Neuronal stem cell (in vitro differentiated cells): ENCODE data around the gene KIAA0930.

Experiments used
- DNase-seq: peaks from one replicate; pipeline ENCODE4 v3.0.0-alpha.2; 2013; ENCODE audit warnings: low spot score
- H2AFZ ChIP-seq: one replicate; pipeline ENCODE4 v1.6.1; 2013; ENCODE audit warnings: mild to moderate bottlenecking, low read length, inconsistent platforms
- H2AK5ac ChIP-seq: 2 replicates; pipeline ENCODE4 v1.6.1; 2013; ENCODE audit warnings: low read depth, mild to moderate bottlenecking, inconsistent platforms, low read length, moderate library complexity, mixed read lengths
- H2BK120ac ChIP-seq: 2 replicates; pipeline ENCODE4 v1.6.1; 2013; ENCODE audit warnings: low read depth, mild to moderate bottlenecking, inconsistent platforms, low read length, moderate library complexity, mixed read lengths
- H2BK12ac ChIP-seq: one replicate; pipeline ENCODE4 v1.6.1; 2013; ENCODE audit warnings: low read length, inconsistent platforms
- H2BK15ac ChIP-seq: 2 replicates; pipeline ENCODE4 v1.6.1; 2013; ENCODE audit warnings: mild to moderate bottlenecking, low read length, inconsistent platforms, mixed read lengths
- H2BK5ac ChIP-seq: one replicate; pipeline ENCODE4 v1.6.1; 2013; ENCODE audit warnings: inconsistent platforms, mild to moderate bottlenecking, low read length, moderate library complexity
- H3K14ac ChIP-seq: one replicate; pipeline ENCODE4 v1.6.1; 2013; ENCODE audit warnings: low read length, inconsistent platforms
- H3K18ac ChIP-seq: 2 replicates; pipeline ENCODE4 v1.6.1; 2013; ENCODE audit warnings: low read length, inconsistent platforms
- H3K23ac ChIP-seq: 2 replicates; pipeline ENCODE4 v1.6.1; 2013; ENCODE audit warnings: low read depth, mild to moderate bottlenecking, mixed read lengths, low read length, inconsistent platforms; ENCODE audit not compliant: poor library complexity
- H3K27ac ChIP-seq: replicated peaks from 3 replicates; pipeline ENCODE4 v1.5.1; 2013; ENCODE audit warnings: low read length, inconsistent platforms
- H3K27me3 ChIP-seq, 3 experiments: 2 replicates each; pipeline ENCODE4 v1.6.1; 2013; ENCODE audit warnings: low read length in 3 of 3, mild to moderate bottlenecking in 2 of 3, inconsistent platforms in 1 of 3, low read depth in 1 of 3, mixed read lengths in 1 of 3, moderate library complexity in 1 of 3; ENCODE audit not compliant: control insufficient read depth in 3 of 3, insufficient read depth in 3 of 3
- H3K36me3 ChIP-seq, 2 donors: replicated peaks in 1 of 2; 2 replicates each; pipeline ENCODE4 v1.6.1; 2013; ENCODE audit warnings: low read length in 2 of 2; ENCODE audit not compliant: control insufficient read depth in 2 of 2, insufficient read depth in 2 of 2
- H3K4ac ChIP-seq: 2 replicates; pipeline ENCODE4 v1.6.1; 2013; ENCODE audit warnings: inconsistent platforms, mild to moderate bottlenecking, low read length, moderate library complexity
- H3K4me1 ChIP-seq, 2 donors: 1 replicate in 1 of 2; 2 replicates in 1 of 2; pipeline ENCODE4 v1.6.1; 2013; ENCODE audit warnings: low read length in 2 of 2, low read depth in 1 of 2; ENCODE audit not compliant: control insufficient read depth in 2 of 2, insufficient read depth in 1 of 2
- H3K4me2 ChIP-seq: one replicate; pipeline ENCODE4 v1.6.1; 2013; ENCODE audit warnings: mild to moderate bottlenecking, low read length, inconsistent platforms; ENCODE audit not compliant: insufficient read depth, poor library complexity, severe bottlenecking
- H3K4me3 ChIP-seq, 2 donors: 2 replicates each; pipeline ENCODE4 v1.5.1; 2013; ENCODE audit warnings: low read length in 2 of 2, mild to moderate bottlenecking in 2 of 2, inconsistent platforms in 1 of 2, moderate library complexity in 1 of 2
- H3K79me1 ChIP-seq: one replicate; pipeline ENCODE4 v1.6.1; 2013; ENCODE audit warnings: low read depth, mild to moderate bottlenecking, inconsistent platforms, low read length, moderate library complexity
- H3K9ac ChIP-seq: one replicate; pipeline ENCODE4 v1.6.1; 2013; ENCODE audit warnings: mild to moderate bottlenecking, low read depth, low read length, inconsistent platforms; ENCODE audit not compliant: poor library complexity
- H3K9me3 ChIP-seq, 2 donors: replicated peaks in 1 of 2; 2 replicates each; pipeline versions ENCODE3 to v1.6.1; 2013; ENCODE audit warnings: low read length in 2 of 2, mild to moderate bottlenecking in 2 of 2, inconsistent platforms in 1 of 2, low read depth in 1 of 2, mixed read lengths in 1 of 2, moderate library complexity in 1 of 2; ENCODE audit not compliant: control insufficient read depth in 2 of 2, insufficient read depth in 1 of 2
- H4K8ac ChIP-seq: one replicate; pipeline ENCODE4 v1.6.1; 2013; ENCODE audit warnings: low read depth, mild to moderate bottlenecking, inconsistent platforms, low read length, moderate library complexity
- H4K91ac ChIP-seq: one replicate; pipeline ENCODE4 v1.6.1; 2013; ENCODE audit warnings: low read length, low read depth, mild to moderate bottlenecking, inconsistent platforms; ENCODE audit not compliant: poor library complexity
- WGBS, 2 donors: extraction: QIAGEN DNeasy Blood & Tissue Kit; methylation state at CpG; one replicate each; pipeline ENCODE4 v1.1.7; 2013; ENCODE audit warnings: missing lambda C conversion rate in 2 of 2, mixed read lengths in 1 of 2; ENCODE audit not compliant: insufficient read length in 2 of 2, insufficient replicate concordance in 1 of 2; ENCODE audit errors: extremely low coverage in 2 of 2; 5-methylcytosine and 5-hydroxymethylcytosine counted together

The KIAA0930 gene

DNA sequence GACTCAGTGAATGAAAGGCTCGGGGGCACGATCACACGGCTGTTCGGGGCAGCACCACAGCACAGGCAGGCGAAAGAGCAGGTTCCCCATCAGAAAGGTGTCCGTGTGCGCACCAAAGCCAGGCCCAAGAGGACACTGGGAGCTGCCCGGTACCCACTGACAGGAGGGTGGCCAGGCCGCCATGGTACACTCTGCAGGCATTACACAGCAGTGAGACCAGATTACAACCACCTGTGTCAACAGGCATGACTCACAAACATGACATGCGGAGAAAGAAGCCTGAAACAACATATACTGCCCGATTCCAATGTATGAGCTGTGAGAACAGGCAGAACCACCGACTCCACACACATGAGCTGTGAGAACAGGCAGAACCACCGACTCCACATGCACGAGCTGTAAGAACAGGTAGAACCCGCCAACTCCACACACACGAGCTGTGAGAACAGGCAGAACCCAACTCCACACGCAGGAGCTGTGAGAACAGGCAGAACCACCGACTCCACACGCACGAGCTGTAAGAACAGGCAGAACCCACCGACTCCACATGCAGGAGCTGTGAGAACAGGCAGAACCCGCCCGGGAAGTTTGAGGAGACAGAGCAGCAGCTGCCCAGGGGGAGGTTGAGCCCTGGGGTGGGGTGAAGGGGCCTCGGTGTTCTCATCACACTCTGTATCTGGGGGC is 32.6 kb downstream of the KIAA0930 start:
- H2BK12ac ChIP-seq: no peak overlapping the region
- H3K23ac ChIP-seq: peak overlapping the region; percentile 65
- no peak overlapping the region for H4K8ac ChIP-seq
- DNase-seq: no peak
- no peak overlapping the region for H3K4ac ChIP-seq
- H4K91ac ChIP-seq: no peak overlapping the region
- H3K4me3 ChIP-seq: no peak overlapping the region
- H3K27ac ChIP-seq: no peak overlapping the region
- H3K79me1 ChIP-seq: no peaks in the 10 kb centered on the region
- H3K4me1 ChIP-seq: peaks cover 17 to 22% of the 10 kb centered on the region in 2 donors
- H2BK5ac ChIP-seq: no peak overlapping the region
- no peak overlapping the region for H2AK5ac ChIP-seq
- no peak overlapping the region for H3K18ac ChIP-seq
- peaks cover 0 to 13% of the 10 kb centered on the region in 2 donors for H3K36me3 ChIP-seq
- H3K4me2 ChIP-seq: no peak overlapping the region
- H2AFZ ChIP-seq: no peak overlapping the region
- H3K9ac ChIP-seq: no peak overlapping the region
- no peaks in the 10 kb centered on the region for H3K27me3 ChIP-seq
- no peak overlapping the region for H2BK120ac ChIP-seq
- H3K14ac ChIP-seq: no peak overlapping the region
- no CpG with 5 or more reads among the region's 24 CpGs for WGBS, 2 donors
- H3K9me3 ChIP-seq: no peaks in the 10 kb centered on the region
- no peak overlapping the region for H2BK15ac ChIP-seq

DNA sequence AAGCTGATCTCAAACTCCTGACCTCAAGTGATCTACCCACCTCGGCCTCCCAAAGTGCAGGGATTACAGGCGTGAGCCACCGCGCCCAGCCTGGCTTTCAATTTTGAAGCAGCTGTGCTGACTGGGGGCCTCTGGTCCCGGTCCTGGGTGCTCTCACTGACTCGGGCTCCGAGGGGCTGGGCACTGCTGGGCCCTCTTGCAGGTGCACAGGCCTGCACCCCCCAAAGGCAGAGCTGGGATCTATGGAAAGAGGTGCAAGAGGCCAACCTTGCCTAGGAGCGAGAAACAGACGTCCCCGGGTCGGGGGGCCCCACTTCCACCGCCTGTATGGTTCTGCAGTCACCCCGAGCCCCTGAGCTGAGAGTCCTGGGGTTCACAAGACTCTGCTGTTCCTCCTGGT is 33.2 kb downstream of the KIAA0930 start:
- no peak overlapping the region for H4K91ac ChIP-seq
- H2AFZ ChIP-seq: no peak overlapping the region
- H3K27me3 ChIP-seq: no peaks in the 10 kb centered on the region
- no peak overlapping the region for H4K8ac ChIP-seq
- H3K18ac ChIP-seq: no peak overlapping the region
- H2AK5ac ChIP-seq: no peak overlapping the region
- H3K4ac ChIP-seq: no peak overlapping the region
- H2BK15ac ChIP-seq: no peak overlapping the region
- no peak overlapping the region for H3K4me3 ChIP-seq
- H3K79me1 ChIP-seq: no peaks in the 10 kb centered on the region
- peaks cover 4 to 15% of the 10 kb centered on the region in 2 donors for H3K36me3 ChIP-seq
- no peak overlapping the region for H3K4me2 ChIP-seq
- peaks cover 17 to 19% of the 10 kb centered on the region in 2 donors for H3K4me1 ChIP-seq
- H3K9ac ChIP-seq: no peak overlapping the region
- no peaks in the 10 kb centered on the region for H3K9me3 ChIP-seq
- WGBS, 2 donors: no CpG with 5 or more reads among the region's 13 CpGs
- no peak overlapping the region for H3K23ac ChIP-seq
- no peak overlapping the region for H3K14ac ChIP-seq
- H2BK5ac ChIP-seq: no peak overlapping the region
- no peak overlapping the region for H2BK12ac ChIP-seq
- no peak overlapping the region for H2BK120ac ChIP-seq
- no peak overlapping the region for H3K27ac ChIP-seq
- DNase-seq: no peak

DNA sequence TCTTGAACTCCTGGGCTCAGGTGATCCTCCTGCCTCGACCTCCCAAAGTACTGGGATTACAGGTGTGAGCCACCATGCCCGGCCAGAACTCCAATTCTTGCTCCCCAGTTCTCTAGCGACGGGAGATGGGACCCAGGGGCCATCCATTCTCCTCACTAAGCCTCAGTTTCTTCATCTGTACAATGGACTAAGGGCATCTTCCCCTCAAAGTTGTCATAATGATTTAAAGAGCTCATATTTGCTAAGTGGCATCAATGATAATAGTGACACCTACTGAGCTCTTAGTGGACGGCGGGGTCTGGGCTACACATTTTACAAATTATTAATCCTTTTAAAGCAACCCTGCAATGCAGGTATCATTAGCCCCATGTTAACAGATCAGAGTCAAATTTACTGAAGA is 34.5 kb downstream of the KIAA0930 start:
- Histone ChIP-seq H3K9ac (no peak overlapping the region), H3K79me1 (peaks cover 1% of the 10 kb centered on the region), H3K4me1 (peaks cover 14 to 15% of the 10 kb centered on the region in 2 donors), H2AFZ (no peak overlapping the region), H3K4ac (no peak overlapping the region), H3K27me3 (no peaks in the 10 kb centered on the region), H3K27ac (no peak overlapping the region), H4K8ac (no peak overlapping the region), H3K4me3 (no peak overlapping the region), H3K4me2 (no peak overlapping the region), H4K91ac (no peak overlapping the region), H3K36me3 (peaks cover 7 to 12% of the 10 kb centered on the region in 2 donors), H3K23ac (no peak overlapping the region), H2BK120ac (no peak overlapping the region), H3K18ac (no peak overlapping the region), H2BK5ac (no peak overlapping the region), H2BK12ac (no peak overlapping the region), H3K14ac (no peak overlapping the region), H3K9me3 (no peaks in the 10 kb centered on the region), H2AK5ac (no peak overlapping the region), H2BK15ac (no peak overlapping the region)
- no peak for DNase-seq
- WGBS, 2 donors: no CpG with 5 or more reads among the region's 6 CpGs

DNA sequence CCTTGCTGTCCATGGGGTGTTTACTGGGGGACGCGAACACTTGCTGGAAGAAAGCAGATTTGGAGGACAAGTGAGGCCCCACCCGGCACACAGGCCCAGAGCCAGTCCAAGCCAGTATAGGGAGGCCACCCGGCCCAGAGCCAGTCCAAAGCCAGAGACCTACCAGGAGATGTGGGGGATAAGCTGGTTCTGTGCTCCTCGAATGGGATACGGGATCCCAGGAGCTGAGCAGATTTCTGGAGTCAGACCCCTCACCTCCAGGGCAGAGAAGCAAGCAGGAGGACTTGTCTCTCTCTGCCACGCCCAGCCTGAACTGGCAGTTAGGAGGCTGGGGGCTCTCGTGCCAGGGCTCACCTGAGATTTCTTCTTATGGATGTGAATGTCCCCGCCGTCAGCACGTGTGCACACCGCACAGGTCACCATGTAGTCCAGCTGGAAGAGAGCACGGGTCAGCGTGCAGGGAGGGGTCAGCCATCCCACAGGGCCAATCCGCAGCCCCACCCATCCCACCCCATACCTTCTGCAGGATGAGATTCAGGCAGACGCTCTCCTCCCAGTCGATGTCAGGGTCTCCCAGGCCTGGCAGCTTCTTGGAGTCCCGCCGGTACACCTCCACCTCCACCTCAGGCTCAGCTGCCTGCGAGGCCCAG is 35.3 kb downstream of the KIAA0930 start:
- H3K27ac ChIP-seq: no peak overlapping the region
- no peak overlapping the region for H3K4me3 ChIP-seq
- H2AFZ ChIP-seq: no peak overlapping the region
- no peaks in the 10 kb centered on the region for H3K9me3 ChIP-seq
- H3K4ac ChIP-seq: no peak overlapping the region
- H3K18ac ChIP-seq: no peak overlapping the region
- no peaks in the 10 kb centered on the region for H3K27me3 ChIP-seq
- H3K23ac ChIP-seq: peak overlapping the region; percentile 20
- H3K9ac ChIP-seq: no peak overlapping the region
- no peak overlapping the region for H2BK15ac ChIP-seq
- H4K8ac ChIP-seq: no peak overlapping the region
- no peak overlapping the region for H2BK120ac ChIP-seq
- H2BK5ac ChIP-seq: peak overlapping the region; percentile 75
- peaks cover 1% of the 10 kb centered on the region for H3K79me1 ChIP-seq
- no peak overlapping the region for H2AK5ac ChIP-seq
- H3K4me1 ChIP-seq: peaks cover 12 to 21% of the 10 kb centered on the region in 2 donors
- H2BK12ac ChIP-seq: no peak overlapping the region
- no peak overlapping the region for H4K91ac ChIP-seq
- no CpG with 5 or more reads among the region's 20 CpGs for WGBS, 2 donors
- H3K4me2 ChIP-seq: no peak overlapping the region
- no peak overlapping the region for H3K14ac ChIP-seq
- peaks cover 11 to 15% of the 10 kb centered on the region in 2 donors for H3K36me3 ChIP-seq
- no peak for DNase-seq
